WTC11 (cell line): Measurements from ENCODE around the gene RBM4. TPM values are rescaled to one million over a fixed set of nuclear protein-coding genes. Genes with fewer than 3 reads are reported as not detected.
A peak's percentile ranks its signal among the peaks of the same experiment; 100 is the strongest.

ENCODE experiments used
- ATAC-seq: fragments of 200-7000 bp; cut with Tn5 transposase; 2 replicates; pipeline ENCODE4 v1.10.0; 2021; ENCODE audit warnings: mild to moderate bottlenecking, moderate library complexity
- CTCF ChIA-PET: fragments of 300-600 bp; sonication (Branson Sonifier 250); formaldehyde crosslinking; loops from one replicate; lab custom pipeline; 2021; ENCODE audit warnings: antibody characterized with exemption; lab: Charles Lee
- POLR2A ChIA-PET: fragments of 350-600 bp; sonication (Branson Sonifier 250); formaldehyde crosslinking; loops from one replicate; lab custom pipeline; 2021; ENCODE audit warnings: antibody characterized with exemption; lab: Charles Lee
- DNase-seq: peaks from one replicate; pipeline ENCODE4 v3.0.0; 2021; ENCODE audit warnings: low spot score
- H3K27ac Mint-ChIP-seq: 2 replicates; pipeline ENCODE4 v1.8.0; 2021; ENCODE audit warnings: mixed read lengths
- H3K27me3 Mint-ChIP-seq: 2 replicates; pipeline ENCODE4 v1.8.0; 2021; ENCODE audit warnings: low read depth, mild to moderate bottlenecking, moderate library complexity, mixed read lengths
- H3K36me3 Mint-ChIP-seq: 2 replicates; pipeline ENCODE4 v1.8.0; 2021; ENCODE audit warnings: mixed read lengths
- H3K4me1 Mint-ChIP-seq: 2 replicates; pipeline ENCODE4 v1.8.0; 2022; ENCODE audit warnings: mixed read lengths
- H3K4me3 Mint-ChIP-seq: 2 replicates; pipeline ENCODE4 v1.8.0; 2021; ENCODE audit warnings: mild to moderate bottlenecking, moderate library complexity, mixed read lengths
- H3K9me3 Mint-ChIP-seq: 2 replicates; pipeline ENCODE4 v1.8.0; 2021; ENCODE audit warnings: mixed read lengths
- ATF1 ChIP-seq: sonication (generic); formaldehyde crosslinking; IDR thresholded peaks from 2 replicates; pipeline ENCODE4 v1.8.1; 2023; ENCODE audit warnings: mild to moderate bottlenecking, moderate library complexity, missing genetic modification reagents
- ELF4 ChIP-seq: sonication (generic); formaldehyde crosslinking; IDR thresholded peaks from 2 replicates; pipeline ENCODE4 v1.8.1; 2022; ENCODE audit warnings: low read depth, mild to moderate bottlenecking, moderate library complexity, missing genetic modification reagents
- FOXP1 ChIP-seq: sonication (generic); formaldehyde crosslinking; IDR thresholded peaks from 2 replicates; pipeline ENCODE4 v1.8.0; 2022; ENCODE audit warnings: missing genetic modification reagents, mild to moderate bottlenecking, moderate library complexity, borderline replicate concordance
- JUN ChIP-seq: sonication (generic); formaldehyde crosslinking; IDR thresholded peaks from 2 replicates; pipeline ENCODE4 v1.8.0; 2023; ENCODE audit warnings: mild to moderate bottlenecking, missing genetic modification reagents
- KAT7 ChIP-seq: sonication (generic); formaldehyde crosslinking; IDR thresholded peaks from 2 replicates; pipeline ENCODE4 v1.8.1; 2023; ENCODE audit warnings: missing genetic modification reagents, mild to moderate bottlenecking, borderline replicate concordance
- MXD4 ChIP-seq: fragments of 250-450 bp; sonication (Bioruptor Pico); IDR thresholded peaks from 2 replicates; pipeline ENCODE4 v1.8.0; 2021; ENCODE audit warnings: mild to moderate bottlenecking, moderate library complexity, borderline replicate concordance
- NFE2L1 ChIP-seq: sonication (generic); formaldehyde crosslinking; IDR thresholded peaks from 2 replicates; pipeline ENCODE4 v1.8.1; 2023; ENCODE audit warnings: missing genetic modification reagents
- NR2C2 ChIP-seq: sonication (generic); formaldehyde crosslinking; IDR thresholded peaks from 2 replicates; pipeline ENCODE4 v1.8.0; 2022; ENCODE audit warnings: mild to moderate bottlenecking, missing genetic modification reagents
- ZNF416 ChIP-seq: fragments of 250-450 bp; sonication (Bioruptor Pico); IDR thresholded peaks from 2 replicates; pipeline ENCODE4 v1.9.0; 2021; ENCODE audit warnings: mild to moderate bottlenecking, inconsistent platforms
- ZNF671 ChIP-seq: fragments of 250-450 bp; sonication (Bioruptor Pico); IDR thresholded peaks from 2 replicates; pipeline ENCODE4 v1.8.0; 2021; ENCODE audit warnings: mild to moderate bottlenecking
- total RNA-seq: library from RNA; stranded (reverse); gene quantifications from 3 replicates; pipeline ENCODE4 v1.2.3, GENCODE V29; 2021
- TF ChIP-seq, protein P1 (sequence below): fragments of 250-450 bp; sonication (Bioruptor Pico); IDR thresholded peaks from 2 replicates; pipeline ENCODE4 v1.9.0; 2021; ENCODE audit warnings: mild to moderate bottlenecking, borderline replicate concordance
- TF ChIP-seq, protein P2 (sequence below): fragments of 250-450 bp; sonication (Bioruptor Pico); IDR thresholded peaks from 2 replicates; pipeline ENCODE4 v2.1.2; 2022; ENCODE audit warnings: mild to moderate bottlenecking, moderate library complexity
- TF ChIP-seq, protein P3 (sequence below): sonication (generic); formaldehyde crosslinking; IDR thresholded peaks from 2 replicates; pipeline ENCODE4 v1.8.1; 2023; ENCODE audit warnings: mild to moderate bottlenecking, missing genetic modification reagents
- TF ChIP-seq, protein P4 (sequence below): fragments of 250-450 bp; sonication (Bioruptor Pico); IDR thresholded peaks from 2 replicates; pipeline ENCODE4 v1.8.0; 2021; ENCODE audit warnings: mild to moderate bottlenecking
- TF ChIP-seq, protein P5 (sequence below): fragments of 250-450 bp; sonication (Bioruptor Pico); IDR thresholded peaks from 2 replicates; pipeline ENCODE4 v1.9.0; 2021; ENCODE audit warnings: moderate library complexity, mild to moderate bottlenecking, inconsistent platforms, borderline replicate concordance
- TF ChIP-seq, protein P6 (sequence below): sonication (generic); formaldehyde crosslinking; IDR thresholded peaks from 2 replicates; pipeline ENCODE4 v1.8.0; 2022; ENCODE audit warnings: mild to moderate bottlenecking, missing genetic modification reagents

RBM4 gene
- total RNA-seq, 1 experiment from 2014 or later: 144 TPM

DNA sequence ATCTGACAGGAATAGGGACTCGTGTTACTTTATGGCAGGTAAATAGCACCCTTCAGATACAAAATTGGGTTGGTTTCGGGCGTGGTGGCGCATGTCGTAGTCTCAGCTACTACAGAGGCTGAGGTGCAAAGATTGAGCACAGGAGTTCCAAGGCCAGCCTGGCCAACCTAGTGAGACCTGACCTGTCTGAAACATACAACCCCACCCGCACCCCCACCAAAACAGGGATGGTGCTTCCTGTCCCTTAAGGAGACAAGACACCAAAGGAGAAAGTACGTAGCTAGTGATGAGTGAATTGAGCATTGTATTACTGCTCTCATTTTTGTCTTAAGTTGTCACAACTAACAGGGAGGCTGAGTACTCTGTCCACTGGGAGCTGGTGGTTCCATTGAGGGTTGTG is 14.1 kb downstream of the RBM4 start:
- Mint-ChIP-seq H3K4me3 (no peak overlapping the region), H3K9me3 (no peaks in the 10 kb centered on the region), H3K4me1 (no peaks in the 10 kb centered on the region), H3K36me3 (peaks cover 63% of the 10 kb centered on the region), H3K27me3 (no peaks in the 10 kb centered on the region), H3K27ac (no peak overlapping the region)
- ChIA-PET POLR2A (no interaction called here), CTCF (no interaction called here)
- ATAC-seq (no peak), DNase-seq (no peak)
- TF ChIP-seq ZNF671 (CRISPR knock-in tag): 0 out of 2 replicates have a peak, but pooled peaks have one; percentile 32
- TF ChIP-seq, protein P1, sequence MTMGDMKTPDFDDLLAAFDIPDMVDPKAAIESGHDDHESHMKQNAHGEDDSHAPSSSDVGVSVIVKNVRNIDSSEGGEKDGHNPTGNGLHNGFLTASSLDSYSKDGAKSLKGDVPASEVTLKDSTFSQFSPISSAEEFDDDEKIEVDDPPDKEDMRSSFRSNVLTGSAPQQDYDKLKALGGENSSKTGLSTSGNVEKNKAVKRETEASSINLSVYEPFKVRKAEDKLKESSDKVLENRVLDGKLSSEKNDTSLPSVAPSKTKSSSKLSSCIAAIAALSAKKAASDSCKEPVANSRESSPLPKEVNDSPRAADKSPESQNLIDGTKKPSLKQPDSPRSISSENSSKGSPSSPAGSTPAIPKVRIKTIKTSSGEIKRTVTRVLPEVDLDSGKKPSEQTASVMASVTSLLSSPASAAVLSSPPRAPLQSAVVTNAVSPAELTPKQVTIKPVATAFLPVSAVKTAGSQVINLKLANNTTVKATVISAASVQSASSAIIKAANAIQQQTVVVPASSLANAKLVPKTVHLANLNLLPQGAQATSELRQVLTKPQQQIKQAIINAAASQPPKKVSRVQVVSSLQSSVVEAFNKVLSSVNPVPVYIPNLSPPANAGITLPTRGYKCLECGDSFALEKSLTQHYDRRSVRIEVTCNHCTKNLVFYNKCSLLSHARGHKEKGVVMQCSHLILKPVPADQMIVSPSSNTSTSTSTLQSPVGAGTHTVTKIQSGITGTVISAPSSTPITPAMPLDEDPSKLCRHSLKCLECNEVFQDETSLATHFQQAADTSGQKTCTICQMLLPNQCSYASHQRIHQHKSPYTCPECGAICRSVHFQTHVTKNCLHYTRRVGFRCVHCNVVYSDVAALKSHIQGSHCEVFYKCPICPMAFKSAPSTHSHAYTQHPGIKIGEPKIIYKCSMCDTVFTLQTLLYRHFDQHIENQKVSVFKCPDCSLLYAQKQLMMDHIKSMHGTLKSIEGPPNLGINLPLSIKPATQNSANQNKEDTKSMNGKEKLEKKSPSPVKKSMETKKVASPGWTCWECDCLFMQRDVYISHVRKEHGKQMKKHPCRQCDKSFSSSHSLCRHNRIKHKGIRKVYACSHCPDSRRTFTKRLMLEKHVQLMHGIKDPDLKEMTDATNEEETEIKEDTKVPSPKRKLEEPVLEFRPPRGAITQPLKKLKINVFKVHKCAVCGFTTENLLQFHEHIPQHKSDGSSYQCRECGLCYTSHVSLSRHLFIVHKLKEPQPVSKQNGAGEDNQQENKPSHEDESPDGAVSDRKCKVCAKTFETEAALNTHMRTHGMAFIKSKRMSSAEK (CRISPR knock-in tag): no peak

DNA sequence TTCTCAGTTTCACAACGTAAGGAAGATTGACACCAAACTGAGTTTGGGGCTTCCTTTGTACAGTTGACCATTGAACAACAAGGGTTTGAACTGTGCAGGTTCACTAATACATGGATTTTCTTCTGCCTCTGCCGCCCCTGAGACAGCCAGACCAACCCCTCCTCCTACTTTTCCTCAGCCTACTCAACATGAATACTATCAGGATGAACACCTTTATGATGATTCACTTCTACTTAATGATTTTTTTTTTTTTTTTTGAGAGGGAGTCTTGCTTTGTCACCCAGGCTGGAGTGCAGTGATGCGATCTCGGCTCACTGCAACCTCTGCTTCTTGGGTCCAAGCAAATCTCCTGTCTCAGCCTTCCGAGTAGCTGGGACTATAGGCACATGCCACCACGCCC is 14.6 kb downstream of the RBM4 start:
- ChIA-PET CTCF (no interaction called here), POLR2A (no interaction called here)
- H3K27ac Mint-ChIP-seq: no peak overlapping the region
- no peak for TF ChIP-seq NR2C2 (CRISPR knock-in tag)
- TF ChIP-seq JUN (CRISPR knock-in tag): no peak
- TF ChIP-seq, protein P2, sequence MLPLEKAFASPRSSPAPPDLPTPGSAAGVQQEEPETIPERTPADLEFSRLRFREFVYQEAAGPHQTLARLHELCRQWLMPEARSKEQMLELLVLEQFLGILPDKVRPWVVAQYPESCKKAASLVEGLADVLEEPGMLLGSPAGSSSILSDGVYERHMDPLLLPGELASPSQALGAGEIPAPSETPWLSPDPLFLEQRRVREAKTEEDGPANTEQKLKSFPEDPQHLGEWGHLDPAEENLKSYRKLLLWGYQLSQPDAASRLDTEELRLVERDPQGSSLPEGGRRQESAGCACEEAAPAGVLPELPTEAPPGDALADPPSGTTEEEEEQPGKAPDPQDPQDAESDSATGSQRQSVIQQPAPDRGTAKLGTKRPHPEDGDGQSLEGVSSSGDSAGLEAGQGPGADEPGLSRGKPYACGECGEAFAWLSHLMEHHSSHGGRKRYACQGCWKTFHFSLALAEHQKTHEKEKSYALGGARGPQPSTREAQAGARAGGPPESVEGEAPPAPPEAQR: no peak
- TF ChIP-seq, protein P3, sequence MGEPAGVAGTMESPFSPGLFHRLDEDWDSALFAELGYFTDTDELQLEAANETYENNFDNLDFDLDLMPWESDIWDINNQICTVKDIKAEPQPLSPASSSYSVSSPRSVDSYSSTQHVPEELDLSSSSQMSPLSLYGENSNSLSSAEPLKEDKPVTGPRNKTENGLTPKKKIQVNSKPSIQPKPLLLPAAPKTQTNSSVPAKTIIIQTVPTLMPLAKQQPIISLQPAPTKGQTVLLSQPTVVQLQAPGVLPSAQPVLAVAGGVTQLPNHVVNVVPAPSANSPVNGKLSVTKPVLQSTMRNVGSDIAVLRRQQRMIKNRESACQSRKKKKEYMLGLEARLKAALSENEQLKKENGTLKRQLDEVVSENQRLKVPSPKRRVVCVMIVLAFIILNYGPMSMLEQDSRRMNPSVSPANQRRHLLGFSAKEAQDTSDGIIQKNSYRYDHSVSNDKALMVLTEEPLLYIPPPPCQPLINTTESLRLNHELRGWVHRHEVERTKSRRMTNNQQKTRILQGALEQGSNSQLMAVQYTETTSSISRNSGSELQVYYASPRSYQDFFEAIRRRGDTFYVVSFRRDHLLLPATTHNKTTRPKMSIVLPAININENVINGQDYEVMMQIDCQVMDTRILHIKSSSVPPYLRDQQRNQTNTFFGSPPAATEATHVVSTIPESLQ: no peak
- TF ChIP-seq FOXP1 (CRISPR knock-in tag): no peak
- TF ChIP-seq ZNF416 (CRISPR knock-in tag): no peak
- no peak for TF ChIP-seq KAT7 (CRISPR knock-in tag)
- TF ChIP-seq, protein P4, sequence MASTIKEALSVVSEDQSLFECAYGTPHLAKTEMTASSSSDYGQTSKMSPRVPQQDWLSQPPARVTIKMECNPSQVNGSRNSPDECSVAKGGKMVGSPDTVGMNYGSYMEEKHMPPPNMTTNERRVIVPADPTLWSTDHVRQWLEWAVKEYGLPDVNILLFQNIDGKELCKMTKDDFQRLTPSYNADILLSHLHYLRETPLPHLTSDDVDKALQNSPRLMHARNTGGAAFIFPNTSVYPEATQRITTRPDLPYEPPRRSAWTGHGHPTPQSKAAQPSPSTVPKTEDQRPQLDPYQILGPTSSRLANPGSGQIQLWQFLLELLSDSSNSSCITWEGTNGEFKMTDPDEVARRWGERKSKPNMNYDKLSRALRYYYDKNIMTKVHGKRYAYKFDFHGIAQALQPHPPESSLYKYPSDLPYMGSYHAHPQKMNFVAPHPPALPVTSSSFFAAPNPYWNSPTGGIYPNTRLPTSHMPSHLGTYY (CRISPR knock-in tag): no peak
- no peak for TF ChIP-seq ATF1 (CRISPR knock-in tag)
- TF ChIP-seq, protein P5, sequence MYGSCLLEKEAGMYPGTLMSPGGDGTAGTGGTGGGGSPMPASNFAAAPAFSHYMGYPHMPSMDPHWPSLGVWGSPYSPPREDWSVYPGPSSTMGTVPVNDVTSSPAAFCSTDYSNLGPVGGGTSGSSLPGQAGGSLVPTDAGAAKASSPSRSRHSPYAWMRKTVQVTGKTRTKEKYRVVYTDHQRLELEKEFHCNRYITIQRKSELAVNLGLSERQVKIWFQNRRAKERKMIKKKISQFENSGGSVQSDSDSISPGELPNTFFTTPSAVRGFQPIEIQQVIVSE (CRISPR knock-in tag): no peak
- TF ChIP-seq MXD4 (CRISPR knock-in tag): no peak
- no peak for TF ChIP-seq ELF4 (CRISPR knock-in tag)
- TF ChIP-seq, protein P6, sequence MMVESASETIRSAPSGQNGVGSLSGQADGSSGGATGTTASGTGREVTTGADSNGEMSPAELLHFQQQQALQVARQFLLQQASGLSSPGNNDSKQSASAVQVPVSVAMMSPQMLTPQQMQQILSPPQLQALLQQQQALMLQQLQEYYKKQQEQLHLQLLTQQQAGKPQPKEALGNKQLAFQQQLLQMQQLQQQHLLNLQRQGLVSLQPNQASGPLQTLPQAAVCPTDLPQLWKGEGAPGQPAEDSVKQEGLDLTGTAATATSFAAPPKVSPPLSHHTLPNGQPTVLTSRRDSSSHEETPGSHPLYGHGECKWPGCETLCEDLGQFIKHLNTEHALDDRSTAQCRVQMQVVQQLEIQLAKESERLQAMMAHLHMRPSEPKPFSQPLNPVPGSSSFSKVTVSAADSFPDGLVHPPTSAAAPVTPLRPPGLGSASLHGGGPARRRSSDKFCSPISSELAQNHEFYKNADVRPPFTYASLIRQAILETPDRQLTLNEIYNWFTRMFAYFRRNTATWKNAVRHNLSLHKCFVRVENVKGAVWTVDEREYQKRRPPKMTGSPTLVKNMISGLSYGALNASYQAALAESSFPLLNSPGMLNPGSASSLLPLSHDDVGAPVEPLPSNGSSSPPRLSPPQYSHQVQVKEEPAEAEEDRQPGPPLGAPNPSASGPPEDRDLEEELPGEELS: no peak
- no peak for TF ChIP-seq NFE2L1 (CRISPR knock-in tag)
- no peak overlapping the region for H3K4me3 Mint-ChIP-seq
- no peaks in the 10 kb centered on the region for H3K4me1 Mint-ChIP-seq
- DNase-seq (no peak), ATAC-seq (no peak)
- H3K36me3 Mint-ChIP-seq: peaks cover 63% of the 10 kb centered on the region
- H3K9me3 Mint-ChIP-seq: no peaks in the 10 kb centered on the region
- no peaks in the 10 kb centered on the region for H3K27me3 Mint-ChIP-seq
